GM12892 (cell line): ENCODE results near the gene TMEM42. TPM values are rescaled to one million over a fixed set of nuclear protein-coding genes. Genes with fewer than 3 reads are reported as not detected.
"Not testable (repeated sequence)": the region's sequence is repeated elsewhere in the genome, so short reads cannot be mapped to it uniquely, and the experiment has no call there.

Source experiments
- DNase-seq: peaks from one replicate; pipeline ENCODE4 v3.0.0; 2011; ENCODE audit not compliant: insufficient read length
- FAIRE-seq: peaks from 2 replicates; lab custom pipeline; 2011; peaks lifted over from hg19 to GRCh38; lab: Jason Lieb, UNC
- POLR2A ChIP-seq: IDR thresholded peaks from 2 replicates; pipeline ENCODE4 v1.6.1; 2011; ENCODE audit warnings: low read depth, low read length, control low read depth
- POLR2AphosphoS5 ChIP-seq: IDR thresholded peaks from 2 replicates; pipeline ENCODE4 v1.6.1; 2011; ENCODE audit warnings: low read depth, low read length, control low read depth
- TAF1 ChIP-seq: IDR thresholded peaks from 2 replicates; pipeline ENCODE4 v1.6.1; 2011; ENCODE audit warnings: low read depth, mild to moderate bottlenecking, control low read depth, low read length, borderline replicate concordance
- polyA plus RNA-seq: library from polyadenylated mRNA; unstranded; fragments of >200 nt; gene quantifications from one replicate; pipeline ENCODE4 v1.2.1, GENCODE V29; 2012; ENCODE audit warnings: missing spikeins, inconsistent platforms; ENCODE audit not compliant: missing spikeins

TMEM42 gene
- polyA plus RNA-seq, result 15.3 TPM

DNA sequence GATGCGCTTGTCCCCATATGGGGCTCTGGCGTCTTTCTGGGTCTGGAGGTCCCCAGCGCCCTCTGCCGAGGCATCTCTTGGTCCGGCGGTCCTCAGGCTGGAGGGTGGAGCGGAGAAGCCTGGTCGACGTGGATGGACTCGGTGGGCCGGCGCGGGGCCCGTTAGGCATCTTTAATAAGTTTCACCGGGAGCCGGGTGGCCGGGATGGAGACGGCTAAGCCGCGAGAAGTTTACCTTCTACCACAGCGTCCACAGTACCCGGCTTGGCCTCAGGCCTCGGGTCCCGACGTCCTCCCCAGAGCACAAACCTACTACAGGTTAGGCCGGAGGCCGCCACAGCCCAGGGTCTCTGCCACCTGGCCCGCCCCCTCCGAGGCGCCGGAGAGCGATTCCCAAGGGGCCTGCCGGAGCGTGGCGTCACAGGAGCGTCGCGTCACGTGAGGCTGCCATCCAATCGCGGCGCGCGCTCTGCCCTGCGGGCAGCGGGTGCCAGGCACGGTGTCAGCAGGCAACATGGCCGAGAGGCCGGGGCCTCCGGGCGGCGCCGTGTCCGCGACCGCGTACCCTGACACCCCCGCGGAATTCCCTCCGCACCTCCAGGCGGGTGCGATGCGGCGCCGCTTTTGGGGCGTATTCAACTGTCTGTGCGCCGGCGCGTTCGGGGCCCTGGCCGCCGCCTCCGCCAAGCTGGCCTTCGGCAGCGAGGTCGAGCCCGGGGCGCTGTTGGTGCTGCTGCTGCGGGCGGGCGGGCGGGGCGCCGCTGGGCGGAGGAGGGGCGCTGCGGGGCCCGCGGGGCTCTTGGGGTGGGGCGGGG, at the start of gene TMEM42:
TMEM42 (plus strand) TSS at position 501 of the 814 bp plus-strand sequence; CDS start at position 514, 13 bp downstream.
- FAIRE-seq (peak; percentile 93), DNase-seq (peak; percentile 95)
- TF ChIP-seq POLR2AphosphoS5 (peak; percentile 83), TAF1 (peak; percentile 77), POLR2A (peak; percentile 89)

DNA sequence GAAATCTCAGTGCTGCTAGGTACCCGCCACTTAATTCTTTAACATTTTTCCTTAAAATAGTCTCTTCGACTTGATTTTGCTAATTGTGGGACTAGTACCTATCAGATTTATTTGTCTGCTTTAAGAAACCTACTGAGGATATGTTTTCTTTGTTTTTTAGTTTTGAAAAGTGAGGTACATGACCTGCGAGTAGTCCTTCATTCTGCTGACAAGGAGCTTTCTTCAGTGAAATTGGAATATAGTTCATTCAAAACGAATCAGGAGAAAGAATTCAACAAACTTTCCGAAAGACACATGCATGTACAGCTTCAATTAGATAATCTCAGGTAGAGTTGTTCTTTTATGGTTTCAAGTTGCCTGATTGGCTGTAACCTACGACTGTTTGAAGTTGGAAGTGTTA, 47.0 kb upstream of the TMEM42 start:
- FAIRE-seq, result no peak
- TF ChIP-seq POLR2AphosphoS5 (no peak), TAF1 (no peak), POLR2A (no peak)

DNA sequence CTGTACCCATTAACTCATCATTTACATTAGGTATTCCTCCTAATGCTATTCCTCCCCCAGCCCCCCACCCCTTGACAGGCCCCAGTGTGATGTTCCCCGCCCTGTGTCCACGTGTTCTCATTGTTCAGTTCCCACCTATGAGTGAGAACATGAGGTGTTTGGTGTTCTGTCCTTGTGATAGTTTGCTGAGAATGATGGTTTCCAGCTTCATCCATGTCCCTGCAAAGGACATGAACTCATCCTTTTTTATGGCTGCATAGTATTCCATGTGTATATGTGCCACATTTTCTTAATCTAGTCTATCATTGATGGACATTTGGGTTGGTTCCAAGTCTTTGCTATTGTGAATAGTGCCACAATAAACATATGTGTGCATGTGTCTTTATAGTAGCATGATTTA, 45.4 kb upstream of the TMEM42 start:
- FAIRE-seq, DNase-seq: not testable (repeated sequence)

More for the DNA sequence above, 47.0 kb upstream of the TMEM42 start:
- no peak for DNase-seq

DNA sequence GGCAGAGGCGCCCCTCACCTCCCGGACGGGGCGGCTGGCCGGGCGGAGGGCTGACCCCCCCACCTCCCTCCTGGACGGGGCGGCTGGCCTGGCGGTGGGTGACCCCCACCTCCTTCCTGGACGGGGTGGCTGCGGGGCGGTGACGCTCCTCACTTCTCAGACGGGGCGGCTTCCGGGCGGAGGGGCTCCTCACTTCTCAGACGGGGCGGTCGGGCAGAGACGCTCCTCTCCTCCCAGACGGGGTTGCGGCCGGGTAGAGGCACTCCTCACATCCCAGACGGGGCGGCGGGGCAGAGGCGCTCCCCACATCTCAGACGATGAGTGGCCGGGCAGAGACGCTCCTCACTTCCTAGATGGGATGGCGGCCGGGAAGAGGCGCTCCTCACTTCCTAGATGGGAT, 40.5 kb upstream of the TMEM42 start:
- DNase-seq, FAIRE-seq: not testable (repeated sequence)

DNA sequence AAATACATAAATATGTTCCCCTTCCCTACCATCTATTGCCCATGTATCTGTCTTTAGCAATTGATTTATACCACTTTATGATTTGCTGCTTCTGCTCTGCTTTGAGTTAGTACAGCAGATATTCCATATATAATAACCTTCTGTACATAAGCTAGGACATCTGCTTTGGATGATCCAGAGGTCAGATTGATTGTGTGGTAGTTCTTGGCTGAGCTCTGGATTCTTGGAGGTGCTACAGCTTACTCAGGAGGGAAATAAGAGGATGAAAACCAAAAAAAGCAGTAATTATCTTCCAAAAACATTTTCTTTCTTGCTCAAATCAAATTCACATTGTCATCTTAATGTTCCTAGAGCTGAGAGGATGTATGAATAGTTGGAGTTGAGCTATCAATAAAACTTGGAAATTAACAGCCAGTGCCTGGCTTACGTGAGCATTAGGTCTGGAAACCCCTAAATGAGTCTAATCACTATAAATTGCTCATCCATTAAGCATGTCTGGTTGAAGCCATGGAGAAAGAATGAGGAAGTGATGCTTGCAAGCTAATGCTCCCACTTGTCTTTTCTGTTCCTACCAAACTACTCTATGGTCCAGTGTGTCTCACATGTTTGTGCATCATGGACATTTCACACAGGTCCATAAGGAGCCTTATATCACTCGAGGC, 36.3 kb upstream of the TMEM42 start:
- TF ChIP-seq TAF1, result no peak
- no peak for TF ChIP-seq POLR2AphosphoS5
- TF ChIP-seq POLR2A, result no peak
- no peak for DNase-seq
- no peak for FAIRE-seq

DNA sequence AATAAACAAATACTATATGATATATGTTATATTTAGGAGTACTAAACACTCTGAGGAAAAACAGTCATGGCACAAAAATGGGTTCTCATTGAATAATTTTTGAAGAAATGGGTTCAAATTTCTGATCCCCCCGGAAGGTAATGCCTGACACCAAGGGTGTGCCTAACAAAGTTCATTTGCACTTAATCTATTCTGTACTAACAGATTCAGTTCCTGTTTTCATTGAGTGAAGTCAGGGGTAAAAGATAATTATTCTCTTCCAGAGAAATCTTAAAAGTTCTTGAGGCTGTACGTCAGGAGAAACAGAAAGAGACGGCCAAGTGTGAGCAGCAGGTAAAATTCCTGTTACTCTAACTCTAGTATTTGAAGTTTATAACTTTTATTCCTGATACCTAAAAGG, 34.5 kb upstream of the TMEM42 start:
- FAIRE-seq (peak; percentile 21), DNase-seq (no peak)

DNA sequence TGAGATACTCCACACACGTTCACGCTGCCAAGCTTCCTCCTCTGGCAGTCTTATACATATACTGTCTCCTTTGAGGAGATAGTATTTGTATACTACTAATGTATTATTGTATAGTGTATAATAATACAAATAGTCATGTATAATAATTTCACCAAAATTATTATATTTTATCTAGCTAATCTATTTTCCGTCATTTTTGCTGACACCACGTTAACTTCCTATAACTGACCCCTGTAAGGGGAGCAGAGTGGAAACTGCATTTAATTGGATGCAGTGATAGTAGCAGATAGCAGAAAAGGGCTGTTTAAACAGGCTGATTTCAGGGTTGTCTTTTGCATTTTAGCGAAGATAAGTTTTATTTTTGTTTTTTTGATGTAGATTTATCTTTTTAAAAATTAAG, 30.5 kb upstream of the TMEM42 start:
- no peak for FAIRE-seq
- DNase-seq, result no peak
- TF ChIP-seq POLR2A, result no peak
- no peak for TF ChIP-seq POLR2AphosphoS5

More for the DNA sequence above, 34.5 kb upstream of the TMEM42 start:
- TF ChIP-seq POLR2AphosphoS5, result no peak
- TF ChIP-seq POLR2A, result no peak

DNA sequence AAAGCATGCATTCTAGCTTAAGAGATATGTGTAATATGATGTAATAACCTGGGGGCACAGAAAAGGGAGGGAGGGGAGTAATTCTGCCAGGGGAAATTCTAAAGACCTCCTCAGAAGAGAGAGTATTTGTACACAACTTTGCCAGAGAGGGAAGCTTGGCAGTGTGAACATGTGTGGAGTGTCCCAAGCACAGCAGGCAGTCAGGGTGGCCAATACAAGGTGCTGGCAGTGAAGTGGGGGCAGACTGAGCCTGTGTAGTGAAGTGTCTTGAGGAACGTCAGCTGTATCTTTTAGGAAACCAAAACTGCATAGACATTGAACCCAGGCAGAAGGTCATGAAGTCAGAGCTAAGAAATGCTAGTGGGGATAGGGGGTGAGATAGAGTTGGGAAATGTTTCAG, 29.7 kb upstream of the TMEM42 start:
- DNase-seq, result no peak
- no peak for FAIRE-seq
- TF ChIP-seq POLR2A (no peak), POLR2AphosphoS5 (no peak), TAF1 (no peak)

DNA sequence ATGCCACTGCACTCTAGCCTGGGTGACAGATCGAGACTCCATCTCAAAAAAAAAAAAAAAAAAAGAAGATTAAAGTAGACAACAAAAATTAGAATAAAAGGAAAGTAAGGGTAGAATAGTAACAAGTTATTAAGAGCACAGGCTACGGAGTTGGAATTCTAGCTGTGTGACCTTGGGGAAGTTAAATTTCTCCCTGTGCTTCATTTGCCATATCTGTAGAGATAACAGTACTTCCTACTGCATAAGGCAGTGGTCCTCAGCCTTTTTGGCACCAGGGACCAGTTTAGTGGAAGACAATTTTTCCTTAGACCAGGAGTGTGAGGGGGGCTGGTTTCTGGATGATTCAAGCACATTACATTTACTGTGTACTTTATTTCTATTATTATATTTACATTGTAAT, 28.7 kb upstream of the TMEM42 start:
- FAIRE-seq, result no peak

DNA sequence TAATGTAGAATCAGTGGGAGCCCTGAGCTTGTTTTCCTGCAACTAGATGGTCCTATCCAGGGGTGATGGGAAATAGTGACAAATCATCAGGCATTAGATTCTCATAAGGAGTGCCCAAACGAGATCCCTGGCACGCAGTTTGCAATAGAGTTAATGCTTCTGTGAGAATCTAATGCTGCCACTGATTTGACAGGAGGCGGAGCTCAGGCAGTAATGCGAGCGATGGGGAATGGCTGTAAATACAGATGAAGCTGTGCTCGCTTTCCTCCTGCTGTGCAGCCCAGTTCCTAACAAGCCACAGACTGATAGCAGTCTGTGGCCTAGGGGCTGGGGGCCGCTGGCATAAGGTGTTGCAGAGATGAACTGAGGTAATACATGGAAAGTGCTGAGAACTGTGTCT, 28.3 kb upstream of the TMEM42 start:
- no peak for DNase-seq
- FAIRE-seq, result no peak
- TF ChIP-seq POLR2AphosphoS5 (no peak), TAF1 (no peak), POLR2A (no peak)

More for the DNA sequence above, 28.7 kb upstream of the TMEM42 start:
- DNase-seq, result no peak
- no peak for TF ChIP-seq POLR2A
- no peak for TF ChIP-seq TAF1
- no peak for TF ChIP-seq POLR2AphosphoS5

DNA sequence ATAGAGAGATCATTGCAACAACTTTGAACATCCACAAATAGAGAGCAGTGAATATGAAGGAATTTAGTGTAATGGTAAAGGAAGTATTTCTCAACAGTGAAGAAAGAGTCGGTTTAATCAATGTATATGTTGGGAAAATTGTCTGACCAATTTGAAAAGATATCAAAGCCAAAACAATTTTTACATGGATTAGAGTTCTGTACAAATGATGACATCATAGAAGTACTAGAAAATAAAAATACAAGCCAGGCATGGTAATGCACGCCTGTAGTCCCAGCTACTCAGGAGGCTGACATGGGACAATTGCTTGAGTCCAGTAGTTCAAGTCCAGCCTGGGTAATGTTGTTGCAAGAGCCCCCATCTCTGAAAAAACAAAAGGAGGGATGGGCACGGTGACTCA, 26.0 kb upstream of the TMEM42 start:
- TF ChIP-seq POLR2A (no peak), TAF1 (no peak), POLR2AphosphoS5 (no peak)
- FAIRE-seq, result no peak

DNA sequence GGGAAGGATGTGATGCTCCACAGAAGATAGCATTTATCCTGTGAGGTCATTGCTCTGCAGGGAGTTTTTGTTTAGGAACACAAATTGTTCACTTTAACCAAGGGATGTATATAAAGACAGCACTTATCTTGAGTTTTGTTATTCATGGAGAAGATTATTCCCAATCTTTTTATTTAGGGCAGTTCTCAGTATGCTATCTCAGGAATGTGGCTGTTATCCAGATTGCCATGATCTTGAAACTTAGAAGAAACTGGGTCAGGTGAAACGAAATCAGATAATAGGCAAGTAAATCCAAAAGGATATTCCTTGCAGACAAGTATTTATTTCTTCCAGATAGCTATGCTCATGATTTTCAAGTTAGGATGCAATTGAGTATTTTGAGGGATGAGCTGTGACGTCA, 19.3 kb upstream of the TMEM42 start:
- TF ChIP-seq POLR2A (no peak), POLR2AphosphoS5 (no peak), TAF1 (no peak)
- no peak for FAIRE-seq
- no peak for DNase-seq

More for the DNA sequence above, 26.0 kb upstream of the TMEM42 start:
- no peak for DNase-seq
